ENCODE measurements around the gene PADI4.

Gene PADI4

DNA sequence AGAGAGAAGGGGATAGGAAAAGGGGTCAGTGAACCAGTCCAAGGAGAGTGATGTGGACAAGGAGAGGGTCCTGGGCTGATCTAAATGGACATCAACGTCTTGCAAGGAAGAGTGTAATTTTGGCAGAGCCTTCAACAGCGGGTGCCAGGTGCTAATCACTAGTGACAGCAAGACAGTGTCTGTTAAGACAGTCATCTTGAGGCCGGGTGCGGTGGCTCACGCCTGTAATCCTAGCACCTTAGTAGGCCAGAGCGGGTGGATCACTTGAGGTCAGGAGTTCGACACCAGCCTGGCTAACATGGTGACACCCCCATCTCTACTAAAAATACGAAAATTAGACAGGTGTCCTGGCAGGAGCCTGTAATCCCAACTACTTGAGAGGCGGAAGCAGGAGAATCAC lies 51.8 kb downstream of the PADI4 start:
- DNase-seq (ENCODE audit: extremely low read depth, low read depth) = no peak
- TF ChIP-seq, protein P1, sequence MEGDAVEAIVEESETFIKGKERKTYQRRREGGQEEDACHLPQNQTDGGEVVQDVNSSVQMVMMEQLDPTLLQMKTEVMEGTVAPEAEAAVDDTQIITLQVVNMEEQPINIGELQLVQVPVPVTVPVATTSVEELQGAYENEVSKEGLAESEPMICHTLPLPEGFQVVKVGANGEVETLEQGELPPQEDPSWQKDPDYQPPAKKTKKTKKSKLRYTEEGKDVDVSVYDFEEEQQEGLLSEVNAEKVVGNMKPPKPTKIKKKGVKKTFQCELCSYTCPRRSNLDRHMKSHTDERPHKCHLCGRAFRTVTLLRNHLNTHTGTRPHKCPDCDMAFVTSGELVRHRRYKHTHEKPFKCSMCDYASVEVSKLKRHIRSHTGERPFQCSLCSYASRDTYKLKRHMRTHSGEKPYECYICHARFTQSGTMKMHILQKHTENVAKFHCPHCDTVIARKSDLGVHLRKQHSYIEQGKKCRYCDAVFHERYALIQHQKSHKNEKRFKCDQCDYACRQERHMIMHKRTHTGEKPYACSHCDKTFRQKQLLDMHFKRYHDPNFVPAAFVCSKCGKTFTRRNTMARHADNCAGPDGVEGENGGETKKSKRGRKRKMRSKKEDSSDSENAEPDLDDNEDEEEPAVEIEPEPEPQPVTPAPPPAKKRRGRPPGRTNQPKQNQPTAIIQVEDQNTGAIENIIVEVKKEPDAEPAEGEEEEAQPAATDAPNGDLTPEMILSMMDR (IDR thresholded peaks at IDR 0.05; ENCODE audit: low read depth, low read length) = no peak

GRCh38 chr1:17360272-17360956 lies 52.4 kb downstream of the PADI4 start:
- TF ChIP-seq, protein P1 (IDR thresholded peaks at IDR 0.05; ENCODE audit: low read depth, low read length) = no peak
- DNase-seq (ENCODE audit: extremely low read depth, low read depth) = no peak

DNA sequence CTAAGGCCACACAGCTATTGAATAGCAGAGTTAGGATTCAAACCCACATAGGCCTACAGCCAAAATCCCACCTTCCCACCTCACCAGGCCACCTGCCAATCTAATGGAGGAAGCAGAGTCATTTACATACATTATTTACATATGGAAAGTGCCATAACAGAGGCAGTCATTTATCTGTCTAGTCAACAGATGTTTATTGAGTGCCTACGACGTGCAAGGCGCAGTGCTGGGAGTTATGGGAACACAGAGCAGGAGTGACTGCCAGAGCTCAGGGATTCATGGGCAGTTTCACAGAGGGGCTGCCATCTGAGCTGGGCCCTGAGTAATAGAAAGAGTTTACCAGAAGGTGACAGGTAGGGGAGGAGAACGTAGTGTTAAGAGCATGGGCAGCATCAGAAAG lies 53.7 kb downstream of the PADI4 start:
- TF ChIP-seq, protein P1 (IDR thresholded peaks at IDR 0.05; ENCODE audit: low read depth, low read length) = no peak
- DNase-seq (ENCODE audit: extremely low read depth, low read depth) = no peak

- DNase-seq (ENCODE audit: extremely low read depth, low read depth) = no peak
- TF ChIP-seq, protein P1 (IDR thresholded peaks at IDR 0.05; ENCODE audit: low read depth, low read length) = no peak
These were observed 55.4 kb downstream of the PADI4 start for GRCh38 chr1:17363351-17363750.

DNA sequence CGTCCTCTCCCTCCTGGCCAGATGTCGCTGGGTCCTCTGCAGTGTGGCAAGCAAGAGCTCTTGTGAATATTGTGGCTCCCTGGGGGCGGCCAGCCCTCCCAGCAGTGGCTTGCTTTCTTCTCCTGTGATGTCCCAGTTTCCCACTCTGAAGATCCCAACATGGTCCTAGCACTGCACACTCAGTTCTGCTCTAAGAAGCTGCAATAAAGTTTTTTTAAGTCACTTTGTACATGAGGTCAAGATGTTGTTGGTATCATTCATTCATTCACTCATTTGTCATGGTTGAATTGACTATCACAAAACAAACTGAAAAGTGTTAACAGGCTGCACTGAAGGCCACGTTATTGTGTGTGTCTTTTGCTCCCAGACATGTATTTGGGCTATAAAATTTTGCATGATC lies 55.8 kb downstream of the PADI4 start:
- no peak for DNase-seq (ENCODE audit: extremely low read depth, low read depth)
- TF ChIP-seq, protein P1 (IDR thresholded peaks at IDR 0.05; ENCODE audit: low read depth, low read length) = no peak

DNA sequence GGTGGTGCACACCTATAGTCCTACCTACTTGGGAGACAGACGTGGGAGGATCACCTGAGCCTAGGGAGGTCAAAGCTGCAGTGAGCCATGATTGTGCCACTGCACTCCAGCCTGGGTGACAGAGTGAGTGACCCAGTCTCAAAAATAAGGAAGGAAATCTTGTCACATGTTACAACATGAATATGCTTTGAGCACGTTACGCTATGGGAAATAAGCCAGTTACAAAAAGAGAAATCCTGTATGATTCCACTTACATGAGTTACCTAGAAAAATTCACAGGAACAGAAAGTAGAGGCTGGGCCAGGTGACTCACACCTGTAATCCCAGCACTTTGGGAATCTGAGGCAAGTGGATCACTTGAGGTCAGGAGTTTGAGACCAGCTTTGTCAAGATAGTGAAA lies 57.3 kb downstream of the PADI4 start:
- TF ChIP-seq, protein P1 (IDR thresholded peaks at IDR 0.05; ENCODE audit: low read depth, low read length) = no peak
- no peak for DNase-seq (ENCODE audit: extremely low read depth, low read depth)

- DNase-seq (ENCODE audit: extremely low read depth, low read depth) = no peak
- TF ChIP-seq, protein P1 (IDR thresholded peaks at IDR 0.05; ENCODE audit: low read depth, low read length) = no peak
These were observed 61.5 kb downstream of the PADI4 start for GRCh38 chr1:17369466-17369865.
